NCI-H128 (cell line): ENCODE data around the gene TMA7B.

Source experiments
- DNase-seq: peaks from one replicate; lab custom pipeline; 2025; ENCODE audit not compliant: unreplicated experiment; lab: John Stamatoyannopoulos, UW

Gene TMA7B

DNA sequence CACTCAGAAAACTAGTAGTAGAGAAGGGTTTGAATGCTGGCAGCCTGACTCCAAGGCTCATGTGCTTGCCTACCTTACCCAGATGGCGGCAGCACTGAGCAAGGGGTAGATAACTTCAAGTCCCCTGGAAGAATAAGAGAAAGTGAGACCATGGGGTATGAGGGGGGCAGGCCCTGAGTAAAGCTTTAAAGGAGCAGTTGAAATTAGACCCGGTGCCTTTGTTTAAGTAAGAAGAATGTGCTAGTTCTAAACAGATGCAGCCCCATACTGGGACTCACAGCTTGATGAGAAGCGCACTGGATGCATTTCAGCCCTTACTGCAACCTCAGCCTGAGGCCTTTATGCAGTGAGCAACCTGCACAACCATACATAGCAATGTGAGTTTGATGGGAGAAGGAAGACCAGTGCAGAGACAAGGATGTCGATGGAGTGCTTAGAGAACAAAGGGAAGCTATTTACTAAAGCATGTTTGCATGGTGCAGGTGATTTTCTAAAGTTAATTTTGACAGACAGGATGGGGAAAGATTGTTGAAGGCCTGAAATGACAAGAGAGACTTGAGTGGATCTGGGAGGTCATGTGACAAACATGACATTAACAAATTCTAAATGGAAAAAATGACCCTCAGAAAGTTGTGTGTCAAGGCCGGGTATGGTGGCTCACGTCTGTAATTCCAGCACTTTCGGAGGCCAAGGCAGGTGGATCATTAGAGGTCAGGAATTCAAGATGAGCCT, 27.1 kb upstream of the TMA7B start:
- DNase-seq: no peak

DNA sequence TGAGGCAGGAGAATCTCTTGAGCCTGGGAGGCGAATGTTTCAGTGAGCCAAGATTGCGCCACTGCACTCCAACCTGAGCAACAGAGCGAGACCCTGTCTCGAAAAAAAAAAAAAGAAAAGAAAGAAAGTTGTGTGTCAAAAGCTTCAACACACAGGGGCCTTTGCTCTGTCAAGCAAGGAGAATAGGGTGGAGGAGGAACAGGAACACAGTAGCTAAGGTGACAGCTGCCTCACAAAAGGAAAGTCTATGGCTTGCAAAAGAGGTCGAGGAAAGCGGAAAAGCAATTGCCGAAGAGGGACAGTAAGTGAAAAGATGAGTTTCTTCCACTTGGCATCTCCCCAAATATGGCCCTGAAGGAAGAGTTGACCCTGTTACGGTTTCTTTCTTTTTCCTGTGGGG, 26.5 kb upstream of the TMA7B start:
- no peak for DNase-seq

DNA sequence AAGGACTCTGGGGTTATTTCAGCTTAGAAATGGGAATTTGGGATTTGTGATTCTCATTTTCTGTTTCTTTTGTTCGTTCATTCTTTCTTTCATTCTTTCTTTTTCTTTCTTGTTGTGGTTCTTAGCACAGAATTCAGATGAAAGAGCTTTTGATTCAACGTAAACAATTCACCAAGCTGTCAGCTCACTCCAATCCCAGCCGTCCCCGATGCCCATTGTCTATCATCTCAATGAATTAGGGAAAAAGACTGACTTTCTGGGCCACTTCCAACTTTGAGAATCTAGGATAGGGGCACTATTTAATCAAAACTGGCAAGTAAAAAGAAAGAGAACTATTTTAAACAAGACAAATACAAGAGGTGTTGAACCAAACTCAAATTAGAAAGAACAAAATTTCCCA, 25.1 kb upstream of the TMA7B start:
- no peak for DNase-seq

DNA sequence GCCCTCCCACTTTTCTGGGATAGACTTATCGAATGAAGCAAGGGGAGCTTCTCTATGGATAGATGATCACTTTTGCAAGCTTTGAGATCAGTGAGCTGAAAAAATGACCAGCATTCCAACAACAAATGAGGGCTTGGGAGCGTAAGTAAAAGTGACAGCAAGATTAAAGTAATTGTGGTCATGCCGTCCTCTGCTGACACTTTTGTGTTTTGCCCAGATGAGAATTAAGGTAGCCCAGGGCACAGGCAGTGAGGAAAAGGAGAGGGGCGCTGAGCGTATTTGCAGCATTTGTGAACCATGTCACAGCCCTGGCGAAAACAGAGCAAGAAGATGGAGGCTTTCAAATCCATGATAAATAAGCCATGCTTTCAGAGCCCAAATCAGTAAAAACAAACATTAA, 24.6 kb upstream of the TMA7B start:
- no peak for DNase-seq

DNA sequence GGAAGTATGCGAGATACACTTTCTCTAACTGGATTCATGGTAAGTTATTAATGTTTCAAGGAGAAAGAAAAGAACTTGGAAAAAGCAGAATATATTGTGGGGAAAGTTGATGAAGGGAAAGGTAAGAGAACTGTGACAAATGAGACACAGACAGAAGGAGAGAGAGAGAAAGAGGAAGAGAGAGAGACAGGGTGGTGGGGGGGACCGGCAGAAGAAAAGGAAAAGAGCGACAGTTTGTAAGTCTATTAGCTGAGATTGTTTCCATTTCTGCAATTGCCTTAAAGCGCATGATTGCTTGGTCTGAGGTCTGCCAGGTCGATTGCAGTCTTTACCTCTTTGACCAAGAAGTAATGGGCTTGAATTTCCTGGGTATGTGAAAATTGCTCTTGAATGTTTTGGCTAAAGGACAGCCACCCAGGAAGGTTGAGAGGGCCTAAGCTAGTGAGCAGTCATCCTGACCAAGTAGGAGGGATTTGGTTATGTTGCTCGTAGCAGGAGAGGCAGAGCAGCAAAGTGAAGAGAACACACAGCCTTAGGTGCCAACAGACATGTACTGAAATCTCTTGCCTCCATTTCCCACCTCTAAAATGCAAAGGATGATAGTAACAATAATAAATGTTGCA, 23.6 kb upstream of the TMA7B start:
- DNase-seq: no peak

DNA sequence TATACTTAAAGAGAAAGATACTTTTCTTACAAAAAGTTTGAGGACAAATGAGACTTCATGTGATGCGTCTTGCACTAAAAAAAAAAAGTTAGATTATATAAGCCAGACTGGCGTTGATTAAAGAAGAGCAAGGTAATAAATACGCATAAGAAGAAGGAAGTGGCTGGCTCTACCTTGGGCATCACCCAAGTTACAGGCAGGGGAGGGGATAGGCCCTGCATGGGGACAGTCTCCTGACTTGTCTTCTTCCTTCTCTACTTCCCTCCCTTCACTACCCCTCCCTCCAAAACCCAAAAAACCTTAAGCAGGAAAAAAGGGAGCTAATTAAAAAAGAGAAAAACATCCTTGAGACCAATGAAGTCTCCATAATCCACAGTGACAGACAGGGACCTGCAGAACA, 22.3 kb upstream of the TMA7B start:
- DNase-seq: no peak

DNA sequence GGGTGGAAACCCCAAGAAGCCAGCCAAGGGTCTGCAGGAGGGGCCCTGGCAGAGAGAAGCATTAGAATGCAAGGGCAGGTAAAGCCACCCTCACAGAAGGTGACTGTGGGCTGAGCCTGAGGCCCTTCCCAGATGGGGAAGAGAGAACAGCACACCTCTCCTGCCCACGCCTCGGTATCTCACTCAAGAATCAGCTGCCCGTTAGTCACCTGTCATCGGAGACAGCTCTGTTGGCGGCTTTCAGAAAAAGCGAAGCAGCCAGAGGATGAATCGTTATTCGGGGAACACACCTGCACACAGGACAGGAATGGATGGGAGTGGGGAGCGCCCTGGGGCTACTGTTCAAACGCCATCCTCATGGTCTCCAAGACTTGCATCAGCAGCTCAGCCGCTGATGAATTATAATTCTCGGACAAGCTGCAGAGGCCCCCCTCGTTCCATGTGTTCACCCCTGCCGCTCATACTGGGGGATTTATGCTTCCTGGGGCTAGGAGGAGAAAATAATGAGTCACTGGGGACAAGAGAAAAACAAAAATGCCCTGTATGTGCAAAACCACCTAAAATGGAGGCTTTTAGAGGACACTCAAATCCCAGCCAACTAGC, 21.6 kb upstream of the TMA7B start:
- DNase-seq: no peak

DNA sequence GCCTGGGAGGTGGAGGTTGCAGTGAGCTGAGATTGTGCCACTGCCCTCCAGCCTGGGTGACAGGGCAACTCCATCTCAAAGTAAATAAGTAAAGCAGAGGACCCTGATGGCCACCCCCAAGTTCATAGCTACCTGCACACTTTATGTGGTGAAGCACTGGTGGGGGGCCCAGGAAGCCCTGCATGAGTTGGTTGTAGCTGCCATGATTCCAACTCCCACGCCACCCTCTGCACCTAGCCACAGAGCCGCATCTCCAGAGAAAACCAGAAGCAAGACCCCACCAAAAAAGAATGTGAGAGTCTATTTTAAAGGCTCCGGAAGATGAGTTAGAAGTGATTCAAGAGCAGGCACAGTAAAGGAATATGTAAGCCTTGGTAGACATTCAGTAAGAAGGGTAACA, 20.4 kb upstream of the TMA7B start:
- DNase-seq: no peak

DNA sequence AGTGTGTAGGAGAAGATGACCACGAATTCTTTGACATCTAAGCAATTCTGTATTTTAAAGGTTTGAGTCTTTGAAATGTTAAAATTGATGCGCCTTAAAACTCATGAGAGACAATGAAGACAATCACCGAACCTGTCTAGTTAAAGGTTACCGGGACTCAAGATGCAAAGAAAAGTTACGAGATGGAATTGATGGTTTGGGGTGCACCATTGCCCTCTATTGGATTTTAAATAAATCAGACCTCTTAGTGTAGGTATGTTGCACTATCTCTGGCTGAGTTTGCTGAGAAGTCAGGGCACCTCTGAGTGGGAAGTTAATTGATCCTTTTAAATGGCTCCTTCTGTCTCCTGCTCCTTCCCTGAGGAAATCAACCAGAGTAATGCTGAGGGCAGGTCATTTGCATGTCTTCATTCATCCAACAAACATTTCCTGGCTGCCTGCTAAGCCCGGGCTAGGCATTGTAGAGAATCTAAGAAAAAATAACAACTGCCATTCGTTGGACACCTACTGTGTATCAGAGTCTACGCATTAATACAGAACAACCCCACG, 19.4 kb upstream of the TMA7B start:
- no peak for DNase-seq

DNA sequence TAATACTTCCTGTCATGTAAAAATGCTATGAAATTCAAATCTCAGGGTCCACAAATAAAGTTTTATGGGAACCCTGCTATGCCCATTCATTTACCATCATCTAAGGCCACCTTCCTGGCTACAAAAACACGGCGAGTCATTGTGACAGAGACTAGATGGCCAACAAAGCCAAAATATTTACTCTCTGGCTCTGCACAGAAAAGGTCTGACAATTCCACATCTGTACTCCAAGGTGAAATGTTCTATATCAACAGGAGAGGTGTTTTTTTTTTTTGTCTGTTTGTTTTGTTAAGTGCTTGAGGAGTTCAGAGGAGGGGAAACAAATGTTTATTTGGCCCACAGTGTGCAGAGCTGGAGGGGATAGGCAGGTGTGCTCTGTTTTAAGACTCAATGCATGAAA, 18.6 kb upstream of the TMA7B start:
- no peak for DNase-seq

DNA sequence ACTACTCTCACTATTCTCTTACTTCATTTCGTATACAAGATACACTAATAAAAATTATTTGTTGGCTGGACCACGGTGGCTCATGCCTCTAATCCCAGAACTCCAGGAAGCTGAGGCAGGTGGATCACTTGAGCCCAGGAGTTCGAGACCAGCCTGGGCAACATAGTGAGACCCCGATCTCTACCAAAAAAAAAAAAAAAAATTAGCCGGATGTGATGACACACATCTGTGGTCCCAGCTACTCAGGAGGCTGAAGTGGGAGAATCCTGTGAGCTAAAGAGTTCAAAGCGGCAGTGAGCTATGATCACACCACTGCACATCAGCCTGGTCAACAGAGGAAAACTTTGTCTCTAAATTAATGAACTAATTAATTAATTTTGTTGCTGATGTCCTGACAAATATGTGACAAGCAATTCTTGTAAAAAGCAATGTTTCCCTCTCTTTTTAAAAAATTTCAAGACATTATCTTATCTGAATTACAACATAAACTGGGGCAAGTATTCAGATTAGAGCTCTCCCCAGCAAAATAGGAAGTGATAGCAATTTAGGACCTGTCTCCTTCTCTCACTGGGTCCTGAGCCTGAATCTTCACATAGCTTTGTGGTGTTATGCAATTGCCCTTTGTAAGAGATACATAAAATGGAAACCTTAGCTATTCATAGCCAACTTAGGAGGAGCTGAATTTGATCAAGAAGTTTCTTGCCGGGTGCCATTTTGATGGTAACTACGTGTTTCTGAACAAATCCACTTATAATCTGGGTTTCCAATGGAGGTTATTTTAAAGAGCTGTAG, 17.6 kb upstream of the TMA7B start:
- no peak for DNase-seq

DNA sequence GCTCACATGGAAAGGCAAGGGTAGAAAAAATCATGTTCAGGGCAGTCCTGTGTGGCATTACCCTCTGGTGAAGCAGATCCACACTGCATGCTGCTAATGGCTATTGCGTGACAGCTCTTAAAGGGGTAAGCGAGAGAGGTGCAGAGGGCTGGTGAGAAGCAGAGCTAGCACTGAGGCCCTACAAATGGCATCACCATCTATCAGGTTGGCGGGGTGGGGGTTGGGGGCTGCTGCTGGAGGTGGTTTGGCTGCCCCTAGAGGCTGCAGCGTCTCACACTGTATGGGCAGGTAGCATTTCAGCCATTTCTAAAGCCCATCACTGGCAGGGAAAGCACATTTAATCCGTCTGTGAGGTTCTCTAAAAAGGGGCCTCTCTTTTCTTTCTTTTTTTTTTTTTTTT, 16.9 kb upstream of the TMA7B start:
- DNase-seq: no peak

DNA sequence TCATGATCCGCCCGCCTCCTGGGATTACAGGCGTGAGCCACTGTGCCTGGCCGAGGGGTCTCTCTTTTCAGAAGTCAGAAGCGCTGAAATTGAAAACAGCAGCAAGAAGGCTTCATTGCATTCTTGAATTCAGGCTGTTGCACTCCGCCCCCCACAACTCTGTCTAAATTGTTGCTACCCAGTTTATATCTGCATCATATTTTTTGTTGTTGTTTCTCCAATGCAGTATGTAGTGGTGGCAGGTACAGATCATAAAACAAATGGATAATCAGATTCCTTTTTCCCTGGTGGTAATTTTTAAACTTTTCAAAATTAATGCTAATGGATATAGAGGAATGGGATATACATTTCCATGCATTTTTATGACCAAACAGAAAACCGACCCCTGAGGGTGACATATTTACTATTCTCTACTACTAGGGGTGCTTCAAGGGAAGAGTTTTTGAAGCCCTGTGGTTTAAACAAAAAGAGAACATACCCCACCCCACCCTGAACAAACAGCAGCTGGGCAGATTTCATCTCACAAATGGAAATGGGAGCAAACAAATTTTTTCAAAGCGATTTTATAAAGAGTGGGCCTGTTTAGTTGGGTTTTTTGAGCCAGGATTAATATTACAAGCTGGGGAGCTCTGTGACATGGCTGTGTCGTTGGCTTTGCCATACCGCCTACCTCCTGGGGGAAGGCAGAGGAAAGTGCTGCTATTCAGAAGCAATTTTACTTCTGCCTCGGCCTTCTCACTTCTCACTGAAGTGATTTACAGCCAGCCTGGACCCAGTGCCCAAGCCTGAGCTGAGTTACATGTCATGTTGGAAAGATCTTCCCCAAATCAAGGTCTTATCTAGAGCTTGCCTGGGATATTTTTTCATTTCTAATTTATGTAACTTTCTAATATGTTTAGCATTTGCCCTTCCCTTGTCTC, 16.0 kb upstream of the TMA7B start:
- no peak for DNase-seq

DNA sequence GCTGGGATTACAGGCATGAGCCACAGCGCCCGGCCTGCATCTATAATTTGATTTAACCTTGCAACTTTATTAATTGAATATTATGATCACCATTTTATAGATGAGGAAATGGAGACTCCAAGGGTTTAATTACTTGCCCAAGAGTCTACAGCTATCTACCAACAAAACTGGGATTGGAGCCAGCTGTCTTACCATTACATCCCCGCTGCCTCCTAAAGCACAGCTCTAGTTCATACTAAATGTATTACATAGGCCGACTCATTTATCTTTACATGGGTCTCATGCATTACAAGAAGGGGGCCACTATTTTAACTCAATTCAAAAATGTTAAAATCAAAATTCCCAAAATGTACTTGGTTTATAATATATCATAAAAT, 14.1 kb upstream of the TMA7B start:
- no peak for DNase-seq

DNA sequence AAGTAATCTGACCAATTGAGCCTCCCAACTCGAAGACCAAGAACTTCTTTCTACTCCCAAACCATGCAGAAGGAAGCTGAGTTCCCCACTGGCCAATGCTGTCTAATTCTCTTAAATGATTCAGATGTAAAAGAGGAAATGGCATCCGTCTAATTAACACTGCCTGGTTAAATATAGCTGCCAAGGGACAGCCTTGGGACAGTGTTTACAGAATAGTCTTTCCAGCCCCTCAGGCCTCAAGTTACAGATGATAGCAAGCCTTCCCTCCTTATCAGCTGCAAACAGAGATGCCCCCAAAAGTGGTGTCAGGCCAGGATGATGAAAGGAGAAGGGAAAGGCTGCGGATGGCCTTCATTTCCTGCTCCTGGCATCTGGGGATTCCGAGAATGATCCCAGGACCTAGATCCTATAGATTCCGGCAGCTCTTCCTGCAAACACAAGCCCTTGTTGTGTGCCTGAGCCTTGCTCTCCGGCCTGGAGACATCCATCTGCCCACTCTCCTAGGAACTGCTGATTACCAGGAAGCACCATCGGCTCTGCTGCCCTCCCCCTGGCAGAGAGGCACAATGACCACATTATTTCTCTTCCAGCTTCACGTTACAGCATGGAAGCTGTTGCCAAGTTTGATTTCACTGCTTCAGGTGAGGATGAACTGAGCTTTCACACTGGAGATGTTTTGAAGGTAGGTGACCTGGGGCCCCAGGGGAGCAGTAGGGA, 13.5 kb upstream of the TMA7B start:
- no peak for DNase-seq

DNA sequence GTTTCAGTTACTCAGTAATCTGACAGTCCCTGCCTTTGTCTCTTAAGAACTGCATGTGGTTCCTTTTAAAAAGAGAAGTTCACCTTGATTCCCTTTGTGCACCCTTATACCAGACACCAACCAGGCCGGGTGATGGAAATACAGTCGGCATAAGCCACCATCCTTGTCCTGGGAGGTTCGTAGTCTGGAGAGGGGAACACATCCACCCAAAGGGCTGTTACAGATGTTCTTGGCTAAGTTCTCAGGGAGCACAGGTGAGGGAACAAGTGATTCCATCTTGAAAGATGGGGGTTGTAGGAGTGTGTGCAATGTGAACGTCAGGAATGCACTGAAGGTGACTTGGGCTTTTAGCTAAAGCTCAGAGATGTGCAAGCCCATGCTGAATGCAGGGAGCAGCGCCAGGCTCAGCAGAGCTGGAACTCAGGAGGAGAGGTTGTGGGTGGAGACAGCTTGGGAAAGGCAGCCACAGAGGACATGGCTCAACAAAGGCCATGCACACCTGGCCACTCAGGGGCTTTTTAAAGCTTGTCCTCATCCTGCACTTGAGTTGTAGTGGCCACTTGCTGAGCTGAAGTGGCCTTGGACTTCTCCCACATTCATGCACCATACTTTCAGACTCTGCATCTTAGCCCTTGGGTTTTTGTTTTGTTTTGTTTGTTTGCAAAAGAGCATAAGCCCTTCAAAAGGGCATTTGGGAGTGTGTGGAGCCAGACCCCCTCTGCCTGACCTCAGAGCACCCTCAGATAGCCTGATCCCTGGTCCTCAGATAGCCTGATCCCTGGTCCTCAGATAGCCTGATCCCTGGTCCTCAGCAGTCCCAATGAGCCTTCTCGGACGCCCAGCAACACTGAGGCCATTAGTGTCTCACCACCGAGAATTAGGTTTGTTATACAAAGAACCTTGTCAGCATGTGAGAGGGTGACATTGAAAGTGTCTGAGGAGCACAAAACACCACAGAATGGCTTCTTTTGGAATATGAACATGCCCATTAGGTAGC, 12.7 kb upstream of the TMA7B start:
- peak; percentile 21 for DNase-seq

DNA sequence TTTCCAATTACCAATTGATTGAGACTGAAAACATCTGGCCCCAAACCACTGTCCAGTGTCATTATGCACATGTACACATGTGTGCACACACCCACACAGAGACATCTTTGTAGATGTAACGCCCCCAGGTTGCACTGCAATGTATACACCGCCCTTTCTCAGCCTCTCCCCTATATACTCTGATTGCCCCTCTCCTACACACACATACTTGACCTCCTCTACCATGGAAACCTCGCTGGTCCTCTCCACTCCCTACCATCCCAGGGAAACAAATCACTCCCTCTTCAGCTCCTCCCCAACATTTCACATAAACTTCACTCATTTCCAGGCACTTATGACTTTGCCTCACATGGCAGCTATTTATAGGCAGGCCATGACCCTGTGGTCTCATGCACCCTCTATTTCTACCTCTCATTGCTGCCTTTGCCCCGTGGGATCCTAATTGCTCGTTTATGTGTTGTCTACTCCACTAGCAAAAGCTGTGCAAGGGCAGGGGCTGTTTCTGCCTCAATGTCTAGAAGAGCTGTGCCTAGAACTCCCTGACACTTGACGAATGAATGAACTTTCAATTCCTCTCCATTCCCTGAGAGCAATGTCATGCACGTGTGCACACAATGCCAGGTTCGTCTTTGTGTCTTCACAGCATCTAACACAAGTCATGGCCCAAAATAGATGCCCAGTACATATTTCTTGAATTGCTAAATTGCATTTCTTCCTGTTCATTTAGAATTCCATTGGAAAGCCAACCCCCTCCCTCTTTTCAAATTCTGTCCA, 10.0 kb upstream of the TMA7B start:
- DNase-seq: no peak
